Posterior cingulate gyrus (tissue), 11 donors: ENCODE results near the gene SMIM22.

Experiments
- DNase-seq, 10 donors: peaks; one replicate each; pipeline versions ENCODE4 v3.0.0 to v3.0.0-alpha.2; 2020 to 2021; ENCODE audit warnings: mixed read lengths in 3 of 10
- intact Hi-C: fragments of 100-400 bp; cut with DNase I; formaldehyde crosslinking; loops from one replicate; pipeline ENCODE4 v1.15.1; 2023

Gene SMIM22

GRCh38 chr16:4790261-4790660 is 4.9 kb upstream of the SMIM22 start:
- intact Hi-C loops: no loop called here
- DNase-seq: no peak

DNA sequence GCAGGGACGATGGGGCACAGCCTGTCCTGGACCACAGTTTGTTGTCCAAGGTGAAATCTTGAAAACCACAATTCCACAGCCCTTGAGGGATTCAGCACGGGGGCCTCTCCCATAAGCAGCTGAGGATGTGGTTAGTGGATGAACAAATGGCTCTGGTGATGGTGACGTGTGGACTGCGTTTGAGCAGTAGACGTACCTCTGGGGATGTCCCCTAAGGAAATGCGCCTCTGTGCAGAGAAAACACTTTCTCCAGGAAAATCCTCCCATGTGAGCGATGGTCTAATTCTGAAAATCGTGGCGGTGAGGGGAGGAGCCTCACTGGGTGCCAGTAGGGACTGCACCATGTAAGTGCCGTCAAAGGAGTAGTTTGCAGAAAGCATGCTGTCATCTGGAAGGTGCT is 4.3 kb upstream of the SMIM22 start:
- intact Hi-C loops: no loop called here
- DNase-seq: no peak

GRCh38 chr16:4792951-4793513 is 2.1 kb upstream of the SMIM22 start:
- intact Hi-C loops: no loop called here
- no peak for DNase-seq

- intact Hi-C loops: no loop called here
- DNase-seq: peak in 1 of 10 donors; percentile 25
These were observed 831 bp downstream of the SMIM22 start for GRCh38 chr16:4795828-4796572.

GRCh38 chr16:4796982-4797804 is 2.0 kb downstream of the SMIM22 start:
- intact Hi-C loops: no loop called here
- peak in 1 of 10 donors; percentile 67 for DNase-seq

DNA sequence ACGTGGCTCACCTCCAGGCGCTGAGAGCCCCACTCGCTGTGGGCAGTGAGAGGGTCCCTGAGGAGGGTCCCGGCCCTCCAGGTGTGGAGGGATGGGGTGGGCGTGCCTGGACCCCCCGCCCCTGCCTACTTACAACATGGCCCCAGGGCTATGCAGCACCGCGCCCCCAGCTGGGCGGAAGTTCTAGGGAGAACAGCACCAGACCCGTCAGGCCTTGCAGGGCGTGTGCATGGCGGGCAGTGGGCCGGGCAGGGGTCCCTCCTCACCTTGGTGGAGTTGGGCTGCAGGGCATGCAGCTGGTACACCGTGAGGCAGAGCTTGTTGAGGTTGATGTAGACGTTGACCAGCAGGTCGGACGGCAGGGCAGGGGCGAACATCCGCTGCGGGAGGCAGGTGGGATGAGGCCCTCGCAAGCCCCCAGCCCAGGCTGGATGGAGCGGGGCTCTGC is 2.7 kb downstream of the SMIM22 start:
- DNase-seq: peak in 2 of 10 donors; percentile 57 to 83
- intact Hi-C loops: no loop called here

- intact Hi-C loops: no loop called here
- DNase-seq: peak in 2 of 10 donors; percentile 67 to 79
These were observed 3.3 kb downstream of the SMIM22 start for GRCh38 chr16:4798456-4798855.

GRCh38 chr16:4799171-4799855 is 4.1 kb downstream of the SMIM22 start:
- intact Hi-C loops: no loop called here
- DNase-seq: peak in 2 of 10 donors; percentile 58 to 66

DNA sequence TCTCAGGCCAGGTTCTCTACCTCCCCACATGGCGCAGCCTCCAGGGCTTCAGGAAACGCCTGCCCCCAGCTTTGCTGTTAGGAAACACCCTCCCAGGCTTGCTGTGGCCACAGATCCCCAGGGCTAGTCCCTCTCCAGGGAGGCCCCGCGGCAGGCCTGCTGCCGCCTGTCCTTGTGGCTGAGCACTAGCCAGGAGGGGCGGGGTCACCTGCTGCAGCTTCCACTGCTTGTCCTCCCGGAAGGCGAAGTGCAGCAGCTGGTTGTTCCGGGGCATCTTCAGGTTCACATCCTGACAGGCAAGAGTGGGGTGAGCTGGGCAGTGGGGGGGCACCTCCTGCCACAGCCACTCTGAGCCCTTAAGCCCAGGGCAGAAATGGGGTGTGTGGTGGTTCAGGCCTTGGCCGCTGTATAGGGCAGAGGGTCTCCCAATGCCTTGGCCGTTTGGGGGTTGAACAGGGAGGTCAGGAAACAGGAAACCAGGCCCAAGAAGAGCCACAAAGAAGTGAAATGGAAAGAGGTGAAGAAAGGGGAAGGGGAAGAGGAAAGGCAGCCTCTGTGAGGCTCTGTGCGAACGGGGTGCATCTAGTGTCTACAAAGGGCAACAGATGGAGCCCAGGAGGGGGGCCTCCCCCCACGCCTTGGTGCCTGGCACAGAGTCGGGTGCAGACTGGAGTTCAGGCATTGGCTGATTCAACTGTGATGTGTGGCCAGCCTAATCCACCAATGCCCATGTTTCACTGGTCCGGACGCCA is 5.3 kb downstream of the SMIM22 start:
- intact Hi-C loops: loop anchor here (1.0 to 5.0 kb wide), 3 partner anchors 33 to 157 kb away; partner anchors contain the start of genes NUDT16L1, SEC14L5 and ZNF500
- peak; percentile 74 to 99 (median 82) for DNase-seq

GRCh38 chr16:4801051-4801961 is 6.1 kb downstream of the SMIM22 start:
- DNase-seq: peak in 2 of 10 donors; percentile 30 to 79
- intact Hi-C loops: loop anchor here (5.0 kb wide), 2 partner anchors 109 to 156 kb away; partner anchors contain the start of genes NUDT16L1 and SEC14L5

GRCh38 chr16:4801962-4802658 is 6.9 kb downstream of the SMIM22 start, which contains the start of gene ROGDI:
Gene ROGDI (minus strand): TSS chr16:4802633. CDS start chr16:4802571, 62 bp downstream.
- peak; percentile 39 to 95 (median 73) for DNase-seq
- intact Hi-C loops: loop anchor here (1.0 to 5.0 kb wide), 4 partner anchors 45 to 155 kb away; partner anchors contain the start of genes ANKS3, DNAAF8, GLYR1 and NUDT16L1

GRCh38 chr16:4802659-4803287 is 7.6 kb downstream of the SMIM22 start:
- DNase-seq: peak; percentile 89 to 99 (median 93)
- intact Hi-C loops: loop anchor here (1.0 to 5.0 kb wide), 4 partner anchors 44 to 155 kb away; partner anchors contain the start of genes ANKS3, DNAAF8, GLYR1 and NUDT16L1

GRCh38 chr16:4803401-4803844 is 8.3 kb downstream of the SMIM22 start:
- no peak for DNase-seq
- intact Hi-C loops: loop anchor here (2.0 to 5.0 kb wide), 3 partner anchors 43 to 154 kb away; partner anchors contain the start of genes GLYR1, NUDT16L1, SEC14L5 and UBN1

- peak in 1 of 10 donors; percentile 83 for DNase-seq
- intact Hi-C loops: loop anchor here (2.0 to 5.0 kb wide), 3 partner anchors 43 to 153 kb away; partner anchors contain the start of genes GLYR1, NUDT16L1, SEC14L5 and UBN1
These were observed 9.0 kb downstream of the SMIM22 start for GRCh38 chr16:4803898-4804762.

- intact Hi-C loops: no loop called here
- peak in 2 of 10 donors; percentile 33 to 61 for DNase-seq
These were observed 10.1 kb downstream of the SMIM22 start for GRCh38 chr16:4805231-4805630.

DNA sequence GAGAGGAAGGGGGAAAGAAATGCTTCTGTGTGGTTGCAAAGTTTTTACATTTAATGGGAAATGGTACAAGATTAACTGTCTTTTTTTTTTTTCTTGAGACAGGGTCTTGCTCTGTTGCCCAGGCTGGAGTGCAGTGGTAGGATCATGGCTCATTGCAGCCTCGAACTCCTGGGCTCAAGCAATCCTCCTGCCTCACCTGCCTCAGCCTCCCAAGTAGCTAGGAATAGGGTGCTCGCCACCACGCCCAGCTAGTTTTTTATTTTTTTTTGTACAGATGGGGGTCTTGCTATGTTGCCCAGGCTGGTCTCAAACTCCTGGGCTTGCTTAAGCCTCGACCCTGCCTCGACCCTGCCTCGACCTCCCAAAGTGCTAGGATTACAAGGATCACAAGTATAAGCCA is 11.1 kb downstream of the SMIM22 start:
- peak in 1 of 10 donors; percentile 27 for DNase-seq
- intact Hi-C loops: no loop called here
